Ovary (tissue), 3 donors: Measurements from ENCODE around the gene CBFB.

Experiments used
- CTCF ChIP-seq, 3 donors: fragments of 450-650 bp in 2 of 3; fragments of 200-600 bp in 1 of 3; IDR thresholded peaks; one replicate each; pipeline versions ENCODE4 v1.5.1 to v1.8.0; 2016 to 2022; ENCODE audit warnings: antibody characterized with exemption in 3 of 3, mild to moderate bottlenecking in 1 of 3
- EP300 ChIP-seq: sonication (generic); formaldehyde crosslinking; IDR thresholded peaks from one replicate; pipeline ENCODE4 v1.6.1; 2017; ENCODE audit warnings: antibody characterized with exemption
- donor health status: DM: no; HTN: no; CAD: no.

GRCh38 chr16:67023689-67024088, 5.3 kb upstream of the CBFB start:
- no peak for TF ChIP-seq CTCF (IDR thresholded peaks at IDR 0.05)
- TF ChIP-seq EP300, result no peak
